PC-9 (cell line): ENCODE data around the gene KIF16B. TPM values are rescaled to one million over a fixed set of nuclear protein-coding genes. Genes with fewer than 3 reads are reported as not detected.

Experiments
- BruUV-seq: library from RNA; stranded (reverse); fragments of 400-500 nt; replicated peaks from 2 replicates; lab custom pipeline; 2021; lab: Mats Ljungman, UMichigan
- CTCF ChIA-PET: fragments of 300-600 bp; sonication (Branson Sonifier 250); formaldehyde crosslinking; loops from one replicate; lab custom pipeline; 2022; ENCODE audit warnings: antibody characterized with exemption; lab: Charles Lee
- POLR2A ChIA-PET: fragments of 300-600 bp; sonication (Branson Sonifier 250); formaldehyde crosslinking; loops from one replicate; lab custom pipeline; 2022; ENCODE audit warnings: antibody characterized with exemption; ENCODE audit not compliant: unreplicated experiment; lab: Charles Lee
- DNase-seq, 2 experiments: peaks; one replicate each; pipeline versions ENCODE4 v3.0.0 to v3.0.0-alpha.2; 2015 to 2022; ENCODE audit warnings: mixed read lengths in 1 of 2
- H2AFZ ChIP-seq: fragments of 200-600 bp; sonication (generic); 2 replicates; pipeline ENCODE4 v1.8.1; 2017; ENCODE audit warnings: antibody characterized with exemption
- H3F3A ChIP-seq: fragments of 200-600 bp; sonication (generic); 2 replicates; pipeline ENCODE4 v1.8.1; 2017; ENCODE audit warnings: antibody characterized with exemption, mild to moderate bottlenecking, low read depth; ENCODE audit not compliant: insufficient read depth
- H3K27ac ChIP-seq: fragments of 200-600 bp; sonication (generic); 2 replicates; pipeline ENCODE4 v1.6.1; 2016; ENCODE audit warnings: mixed run types
- H3K27me3 ChIP-seq: fragments of 200-600 bp; sonication (generic); 2 replicates; pipeline ENCODE4 v1.6.1; 2016; ENCODE audit warnings: low read depth, mixed run types; ENCODE audit not compliant: insufficient read depth
- H3K36me3 ChIP-seq: fragments of 200-600 bp; sonication (generic); 2 replicates; pipeline ENCODE4 v1.6.1; 2016; ENCODE audit warnings: low read depth, mixed run types
- H3K4me1 ChIP-seq: fragments of 200-600 bp; sonication (generic); replicated peaks from 2 replicates; pipeline ENCODE4 v1.6.1; 2016; ENCODE audit warnings: mixed run types; ENCODE audit not compliant: insufficient read depth
- H3K4me2 ChIP-seq: fragments of 200-600 bp; sonication (generic); 2 replicates; pipeline ENCODE4 v1.6.1; 2017; ENCODE audit warnings: mixed run types
- H3K4me3 ChIP-seq: fragments of 200-600 bp; sonication (generic); 2 replicates; pipeline ENCODE4 v1.6.1; 2016; ENCODE audit warnings: mixed run types
- H3K79me2 ChIP-seq: fragments of 200-600 bp; sonication (generic); 2 replicates; pipeline ENCODE4 v1.6.1; 2017; ENCODE audit warnings: low read depth, mixed run types
- H3K9me2 ChIP-seq: fragments of 200-600 bp; sonication (generic); 2 replicates; pipeline ENCODE4 v1.8.1; 2017; ENCODE audit warnings: mild to moderate bottlenecking; ENCODE audit not compliant: insufficient read depth
- H3K9me3 ChIP-seq: fragments of 200-600 bp; sonication (generic); 2 replicates; pipeline ENCODE4 v1.8.1; 2016; ENCODE audit warnings: low read depth; ENCODE audit not compliant: insufficient read depth
- H4K20me1 ChIP-seq: fragments of 200-600 bp; sonication (generic); 2 replicates; pipeline ENCODE4 v1.8.1; 2017; ENCODE audit not compliant: insufficient read depth
- CTCF ChIP-seq: fragments of 200-600 bp; sonication (generic); conservative IDR thresholded peaks from 2 replicates; pipeline ENCODE4 v1.6.1; 2017; ENCODE audit warnings: mixed run types, antibody characterized with exemption, mild to moderate bottlenecking, moderate library complexity
- EZH2 ChIP-seq: fragments of 200-600 bp; sonication (generic); IDR thresholded peaks from 2 replicates; pipeline ENCODE4 v1.8.0; 2017; ENCODE audit warnings: antibody characterized with exemption, low read depth
- intact Hi-C: fragments of 100-400 bp; cut with micrococcal nuclease; formaldehyde crosslinking; loops from one replicate; pipeline ENCODE4 v1.10.0; 2022; ENCODE audit not compliant: unreplicated experiment
- total RNA-seq: library from RNA; stranded (reverse); gene quantifications from 2 replicates; pipeline ENCODE4 v1.2.3, GENCODE V29; 2021

Gene KIF16B
- total RNA-seq, 1 experiment from 2014 or later: 17.6 TPM

- no TSS peak for BruUV-seq
- Histone ChIP-seq H2AFZ (no peak overlapping the region), H3K9me3 (no peaks in the 10 kb centered on the region), H3K27ac (no peak overlapping the region), H3F3A (no peaks in the 10 kb centered on the region), H3K4me2 (no peak overlapping the region), H3K79me2 (no peaks in the 10 kb centered on the region), H4K20me1 (no peaks in the 10 kb centered on the region), H3K9me2 (no peaks in the 10 kb centered on the region), H3K4me1 (no peaks in the 10 kb centered on the region), H3K27me3 (no peaks in the 10 kb centered on the region), H3K4me3 (no peak overlapping the region), H3K36me3 (no peaks in the 10 kb centered on the region)
- CTCF ChIA-PET: no interaction called here
- TF ChIP-seq EZH2: no peak
- TF ChIP-seq CTCF: no peak
- no peak for DNase-seq
- intact Hi-C loops: no loop called here
- POLR2A ChIA-PET: no interaction called here
Measured at GRCh38 chr20:16451001-16451400, 122.2 kb downstream of the KIF16B start.

- CTCF ChIA-PET: no interaction called here
- Histone ChIP-seq H2AFZ (no peak overlapping the region), H3K4me2 (no peak overlapping the region), H3K79me2 (no peaks in the 10 kb centered on the region), H3K36me3 (no peaks in the 10 kb centered on the region), H3F3A (no peaks in the 10 kb centered on the region), H3K4me3 (no peak overlapping the region), H3K27ac (no peak overlapping the region), H3K4me1 (no peaks in the 10 kb centered on the region), H3K9me3 (no peaks in the 10 kb centered on the region), H3K27me3 (no peaks in the 10 kb centered on the region), H3K9me2 (no peaks in the 10 kb centered on the region), H4K20me1 (no peaks in the 10 kb centered on the region)
- TF ChIP-seq CTCF: no peak
- POLR2A ChIA-PET: no interaction called here
- no peak for DNase-seq
- BruUV-seq: no TSS peak
- intact Hi-C loops: no loop called here
Measured at GRCh38 chr20:16446991-16447390, 126.3 kb downstream of the KIF16B start.

GRCh38 chr20:16446246-16446645, 127.0 kb downstream of the KIF16B start:
- no TSS peak for BruUV-seq
- DNase-seq: no peak
- intact Hi-C loops: no loop called here

More at GRCh38 chr20:16446246-16446645, 127.0 kb downstream of the KIF16B start:
- H3K27me3 ChIP-seq: no peaks in the 10 kb centered on the region
- no peak overlapping the region for H3K4me2 ChIP-seq
- H3K4me1 ChIP-seq: no peaks in the 10 kb centered on the region
- ChIA-PET CTCF (no interaction called here), POLR2A (no interaction called here)
- H3K9me2 ChIP-seq: no peaks in the 10 kb centered on the region
- no peak overlapping the region for H3K4me3 ChIP-seq
- H3K79me2 ChIP-seq: no peaks in the 10 kb centered on the region
- no peaks in the 10 kb centered on the region for H3K36me3 ChIP-seq
- TF ChIP-seq EZH2 (no peak), CTCF (no peak)
- no peak overlapping the region for H3K27ac ChIP-seq
- no peaks in the 10 kb centered on the region for H4K20me1 ChIP-seq
- no peaks in the 10 kb centered on the region for H3F3A ChIP-seq
- H2AFZ ChIP-seq: no peak overlapping the region
- H3K9me3 ChIP-seq: no peaks in the 10 kb centered on the region
